HCT116 (cell line): Measurements from ENCODE around the gene CTNNA2. TPM values are rescaled to one million over a fixed set of nuclear protein-coding genes. Genes with fewer than 3 reads are reported as not detected.

Experiments used
- ATAC-seq: fragments of 200-7000 bp; cut with Tn5 transposase; 2 replicates; pipeline ENCODE4 v1.9.1; 2020; ENCODE audit warnings: mild to moderate bottlenecking, moderate library complexity
- BruUV-seq: library from RNA; stranded (reverse); fragments of 400-500 nt; replicated peaks from 2 replicates; lab custom pipeline; 2021; lab: Mats Ljungman, UMichigan
- CTCF ChIA-PET: fragments of 300-600 bp; sonication (Branson Sonifier 250); formaldehyde crosslinking; loops from one replicate; lab custom pipeline; 2021; ENCODE audit warnings: antibody characterized with exemption; lab: Charles Lee
- POLR2A ChIA-PET: fragments of 300-600, 350-600 bp; sonication (Branson Sonifier 250); formaldehyde crosslinking; loops from one replicate; lab custom pipeline; 2021; ENCODE audit warnings: antibody characterized with exemption; lab: Charles Lee
- RAD21 ChIA-PET, 2 experiments: fragments of 300-600 bp; sonication (Branson Sonifier 250); formaldehyde crosslinking; loops; one replicate each; lab custom pipeline; 2023; ENCODE audit warnings: low total read pairs in 2 of 2; ENCODE audit not compliant: uncharacterized antibody in 2 of 2, unreplicated experiment in 2 of 2, low non-redundant PET in 1 of 2; lab: Charles Lee
- DNase-seq: peaks from one replicate; pipeline ENCODE4 v3.0.0-alpha.2; 2010; ENCODE audit warnings: low read depth, low spot score
- H2AFZ ChIP-seq: fragments of 200-600 bp; shearing (Covaris generic), sonication (generic); 2 replicates; pipeline ENCODE4 v1.6.1; 2017; ENCODE audit warnings: low read depth, mixed run types, mixed read lengths, antibody characterized with exemption, low read length; ENCODE audit not compliant: poor library complexity, severe bottlenecking
- H3K27ac ChIP-seq: 2 replicates; pipeline ENCODE4 v1.5.1; 2012; ENCODE audit warnings: low read depth, low read length
- H3K27me3 ChIP-seq: fragments of 200-600 bp; sonication (generic); 2 replicates; pipeline ENCODE4 v1.6.1; 2016; ENCODE audit warnings: mixed run types, low read length, mixed read lengths; ENCODE audit not compliant: insufficient read depth
- H3K36me3 ChIP-seq, 2 experiments: fragments of 200-500 bp in 1 of 2; fragments of 200-600 bp in 1 of 2; sonication (Bioruptor generic) in 1 of 2; sonication (generic) in 1 of 2; 2 replicates each; pipeline versions ENCODE4 v1.5.1 to v1.6.1; 2014 to 2016; ENCODE audit warnings: low read length in 2 of 2, inconsistent platforms in 1 of 2, mixed read lengths in 1 of 2, mixed run types in 1 of 2; ENCODE audit not compliant: insufficient read depth in 2 of 2, control insufficient read depth in 1 of 2
- H3K4me1 ChIP-seq, 2 experiments: fragments of 200-600 bp in 1 of 2; sonication (generic) in 1 of 2; 2 replicates each; pipeline versions ENCODE4 v1.5.1 to v1.6.1; 2012 to 2017; ENCODE audit warnings: low read length in 2 of 2, inconsistent platforms in 1 of 2, mild to moderate bottlenecking in 1 of 2, mixed read lengths in 1 of 2, mixed run types in 1 of 2, moderate library complexity in 1 of 2; ENCODE audit not compliant: insufficient read depth in 2 of 2, control insufficient read depth in 1 of 2
- H3K4me2 ChIP-seq: fragments of 200-600 bp; sonication (generic); 2 replicates; pipeline ENCODE4 v1.6.1; 2017; ENCODE audit warnings: mixed run types, low read length, mixed read lengths
- H3K4me3 ChIP-seq, 2 experiments: fragments of 200-600 bp in 1 of 2; sonication (generic) in 1 of 2; replicated peaks in 1 of 2; 2 replicates each; pipeline ENCODE4 v1.5.1; 2011 to 2016; ENCODE audit warnings: low read length in 2 of 2, control low read depth in 1 of 2, low read depth in 1 of 2, mild to moderate bottlenecking in 1 of 2, mixed read lengths in 1 of 2, mixed run types in 1 of 2
- H3K79me2 ChIP-seq: fragments of 200-600 bp; sonication (generic); 2 replicates; pipeline ENCODE4 v1.6.1; 2017; ENCODE audit warnings: mild to moderate bottlenecking, mixed run types, low read length, moderate library complexity, mixed read lengths; ENCODE audit not compliant: insufficient read depth
- H3K9ac ChIP-seq: fragments of 200-600 bp; sonication (generic); 2 replicates; pipeline ENCODE4 v1.6.1; 2016; ENCODE audit warnings: low read length, mixed read lengths
- H3K9me2 ChIP-seq: fragments of 200-600 bp; sonication (generic), shearing (Covaris generic); 2 replicates; pipeline ENCODE4 v1.6.1; 2017; ENCODE audit warnings: mixed run types, mild to moderate bottlenecking, moderate library complexity; ENCODE audit not compliant: insufficient read depth
- H3K9me3 ChIP-seq, 2 experiments: fragments of 200-500 bp in 1 of 2; fragments of 200-600 bp in 1 of 2; sonication (Bioruptor generic) in 1 of 2; sonication (generic) in 1 of 2; 2 replicates each; pipeline ENCODE4 v1.6.1; 2014 to 2017; ENCODE audit warnings: low read length in 2 of 2, mixed read lengths in 2 of 2, inconsistent platforms in 1 of 2, low read depth in 1 of 2, mild to moderate bottlenecking in 1 of 2, mixed run types in 1 of 2, moderate library complexity in 1 of 2; ENCODE audit not compliant: control insufficient read depth in 1 of 2, insufficient read depth in 1 of 2
- H4K20me1 ChIP-seq: fragments of 200-600 bp; sonication (generic), shearing (Covaris generic); 2 replicates; pipeline ENCODE4 v1.6.1; 2017; ENCODE audit warnings: mixed run types, mild to moderate bottlenecking, moderate library complexity; ENCODE audit not compliant: insufficient read depth
- ATF3 ChIP-seq: IDR thresholded peaks from 2 replicates; pipeline ENCODE4 v1.6.1; 2012
- CEBPB ChIP-seq: IDR thresholded peaks from 2 replicates; pipeline ENCODE4 v1.6.1; 2012; ENCODE audit warnings: low read depth
- EGR1 ChIP-seq: IDR thresholded peaks from 2 replicates; pipeline ENCODE4 v1.6.1; 2012; ENCODE audit warnings: low read depth
- ELF1 ChIP-seq: IDR thresholded peaks from 2 replicates; pipeline ENCODE4 v1.6.1; 2012; ENCODE audit warnings: low read depth, borderline replicate concordance
- EZH2 ChIP-seq: fragments of 200-600 bp; sonication (generic); IDR thresholded peaks from 2 replicates; pipeline ENCODE4 v1.6.1; 2017; ENCODE audit warnings: antibody characterized with exemption, mixed run types
- EZH2phosphoT487 ChIP-seq: fragments of 200-600 bp; IDR thresholded peaks from 2 replicates; pipeline ENCODE4 v1.6.1; 2018; ENCODE audit warnings: antibody characterized with exemption, borderline replicate concordance
- JUND ChIP-seq: IDR thresholded peaks from 2 replicates; pipeline ENCODE4 v1.6.1; 2012
- REST ChIP-seq: IDR thresholded peaks from 2 replicates; pipeline ENCODE4 v1.6.1; 2012; ENCODE audit warnings: low read depth
- SIN3A ChIP-seq: IDR thresholded peaks from 2 replicates; pipeline ENCODE4 v1.6.1; 2012; ENCODE audit warnings: low read depth
- SP1 ChIP-seq: IDR thresholded peaks from 2 replicates; pipeline ENCODE4 v1.6.1; 2012; ENCODE audit warnings: low read depth
- SRF ChIP-seq: IDR thresholded peaks from 2 replicates; pipeline ENCODE4 v1.6.1; 2012; ENCODE audit warnings: low read depth
- TCF7L2 ChIP-seq: IDR thresholded peaks from 2 replicates; pipeline ENCODE4 v1.7.0; 2011; ENCODE audit warnings: borderline replicate concordance, inconsistent platforms; ENCODE audit not compliant: insufficient read depth, insufficient read length; ENCODE audit errors: extremely low read depth
- ZFX ChIP-seq: fragments of 450-650 bp; IDR thresholded peaks from 2 replicates; pipeline ENCODE4 v1.6.1; 2017
- ZNF274 ChIP-seq: fragments of 200-500 bp; sonication (Bioruptor generic); IDR thresholded peaks from 2 replicates; pipeline ENCODE4 v1.6.1; 2014; ENCODE audit warnings: mild to moderate bottlenecking, low read depth, low read length, inconsistent platforms
- intact Hi-C: fragments of 100-400 bp; cut with micrococcal nuclease; formaldehyde crosslinking; loops from 2 replicates; pipeline ENCODE4 v1.10.0; 2022
- total RNA-seq: library from RNA; stranded (reverse); gene quantifications from one replicate; pipeline ENCODE4 v1.2.1, GENCODE V29; 2021; ENCODE audit not compliant: unreplicated experiment
- TF ChIP-seq, protein P1 (sequence below): IDR thresholded peaks from 2 replicates; pipeline ENCODE4 v1.6.1; 2011; ENCODE audit warnings: mild to moderate bottlenecking, low read length, moderate library complexity; ENCODE audit not compliant: insufficient replicate concordance; ENCODE audit errors: extremely low read depth

Gene CTNNA2
- total RNA-seq, 1 experiment from 2014 or later = not detected

GRCh38 chr2:80002568-80003157 is 489.8 kb downstream of the CTNNA2 start:
- Histone ChIP-seq H3K36me3 (no peaks in the 10 kb centered on the region), H4K20me1 (no peaks in the 10 kb centered on the region), H3K9me2 (no peaks in the 10 kb centered on the region), H3K79me2 (no peaks in the 10 kb centered on the region), H3K4me2 (no peak overlapping the region), H3K27ac (no peak overlapping the region), H3K27me3 (no peaks in the 10 kb centered on the region), H2AFZ (no peak overlapping the region), H3K4me1 (no peaks in the 10 kb centered on the region), H3K9ac (no peak overlapping the region), H3K4me3 (no peak overlapping the region), H3K9me3 (peaks cover 4 to 7% of the 10 kb centered on the region in 2 experiments; a peak in 2 of 4 replicates)
- intact Hi-C loops = no loop called here
- no peak for TF ChIP-seq ELF1
- TF ChIP-seq CEBPB = no peak
- no peak for TF ChIP-seq SP1
- TF ChIP-seq ATF3 = no peak
- no peak for TF ChIP-seq TCF7L2
- no peak for TF ChIP-seq JUND
- TF ChIP-seq EZH2phosphoT487 = no peak
- no peak for TF ChIP-seq ZNF274
- TF ChIP-seq EZH2 = no peak
- TF ChIP-seq SIN3A = no peak
- TF ChIP-seq, protein P1, sequence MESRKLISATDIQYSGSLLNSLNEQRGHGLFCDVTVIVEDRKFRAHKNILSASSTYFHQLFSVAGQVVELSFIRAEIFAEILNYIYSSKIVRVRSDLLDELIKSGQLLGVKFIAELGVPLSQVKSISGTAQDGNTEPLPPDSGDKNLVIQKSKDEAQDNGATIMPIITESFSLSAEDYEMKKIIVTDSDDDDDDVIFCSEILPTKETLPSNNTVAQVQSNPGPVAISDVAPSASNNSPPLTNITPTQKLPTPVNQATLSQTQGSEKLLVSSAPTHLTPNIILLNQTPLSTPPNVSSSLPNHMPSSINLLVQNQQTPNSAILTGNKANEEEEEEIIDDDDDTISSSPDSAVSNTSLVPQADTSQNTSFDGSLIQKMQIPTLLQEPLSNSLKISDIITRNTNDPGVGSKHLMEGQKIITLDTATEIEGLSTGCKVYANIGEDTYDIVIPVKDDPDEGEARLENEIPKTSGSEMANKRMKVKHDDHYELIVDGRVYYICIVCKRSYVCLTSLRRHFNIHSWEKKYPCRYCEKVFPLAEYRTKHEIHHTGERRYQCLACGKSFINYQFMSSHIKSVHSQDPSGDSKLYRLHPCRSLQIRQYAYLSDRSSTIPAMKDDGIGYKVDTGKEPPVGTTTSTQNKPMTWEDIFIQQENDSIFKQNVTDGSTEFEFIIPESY = no peak
- TF ChIP-seq EGR1 = no peak
- no peak for TF ChIP-seq REST
- no peak for TF ChIP-seq ZFX
- TF ChIP-seq SRF = no peak
- ChIA-PET POLR2A (no interaction called here), RAD21 (no interaction called here), CTCF (no interaction called here)
- no TSS peak for BruUV-seq
- ATAC-seq (no peak), DNase-seq (no peak)
